Glomerular endothelial cell (primary cell): ENCODE measurements around the gene NXPH3. TPM values are rescaled to one million over a fixed set of nuclear protein-coding genes. Genes with fewer than 3 reads are reported as not detected.
"Not testable (repeated sequence)": the region's sequence is repeated elsewhere in the genome, so short reads cannot be mapped to it uniquely, and the experiment has no call there.

ENCODE experiments used
- DNase-seq: peaks from one replicate; pipeline ENCODE4 v3.0.0-alpha.2; 2011; ENCODE audit warnings: low read depth, low spot score; ENCODE audit errors: extremely low read depth
- total RNA-seq: library from RNA; depleted of rRNA; stranded (reverse); fragments of >200 nt; gene quantifications from 2 replicates; pipeline ENCODE4 v1.2.3, GENCODE V29; 2015

Gene NXPH3
- 0.63 and 3.9 TPM in 2 replicates for total RNA-seq

DNA sequence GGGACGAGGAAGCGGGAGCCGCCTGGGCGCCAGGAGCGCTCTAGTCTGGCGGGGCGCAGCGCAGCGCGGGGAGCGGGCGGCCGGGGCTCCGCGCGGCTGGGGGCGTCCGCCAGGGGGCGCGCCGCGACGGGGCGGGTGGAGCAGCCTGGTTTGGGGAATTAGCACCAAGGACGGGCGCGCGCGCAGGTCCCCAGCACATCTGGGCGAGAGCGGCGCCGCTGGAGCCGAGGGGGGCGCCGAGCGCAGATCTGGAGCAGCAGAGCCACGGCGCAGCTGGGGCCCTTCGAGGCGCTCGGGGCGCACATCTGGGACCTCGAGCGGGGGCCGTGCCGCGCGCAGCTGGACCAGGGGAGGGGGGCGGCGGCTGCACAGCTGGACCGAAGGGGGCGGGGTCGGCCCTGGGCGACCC is at the start of gene NXPH3:
Gene NXPH3, plus strand, starts transcription at position 193 of the 409 bp plus-strand sequence. CDS start 349 bp downstream, outside the sequence.
- no peak for DNase-seq

GRCh38 chr17:49527927-49528651 is 47.6 kb upstream of the NXPH3 start:
- DNase-seq, result no peak

DNA sequence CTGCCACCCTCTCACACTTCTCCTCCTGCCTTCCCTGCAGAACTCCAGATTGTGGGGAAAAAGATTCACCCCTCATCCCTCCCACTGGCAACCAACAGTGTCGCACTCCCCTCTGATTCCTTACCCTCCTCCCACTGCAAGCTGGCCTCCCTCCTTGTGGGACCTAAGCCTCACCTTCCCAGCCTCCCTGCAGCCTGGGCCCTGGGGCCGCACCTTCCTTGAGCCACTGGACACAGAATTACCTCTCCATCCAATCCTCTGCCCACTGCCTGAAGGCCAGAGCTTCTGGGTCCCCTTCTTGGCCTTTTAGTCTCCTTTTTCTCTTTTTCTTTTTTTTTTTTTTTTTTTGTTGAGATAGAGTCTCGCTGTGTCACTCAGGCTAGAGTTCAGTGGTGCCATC is 46.7 kb upstream of the NXPH3 start:
- no peak for DNase-seq

DNA sequence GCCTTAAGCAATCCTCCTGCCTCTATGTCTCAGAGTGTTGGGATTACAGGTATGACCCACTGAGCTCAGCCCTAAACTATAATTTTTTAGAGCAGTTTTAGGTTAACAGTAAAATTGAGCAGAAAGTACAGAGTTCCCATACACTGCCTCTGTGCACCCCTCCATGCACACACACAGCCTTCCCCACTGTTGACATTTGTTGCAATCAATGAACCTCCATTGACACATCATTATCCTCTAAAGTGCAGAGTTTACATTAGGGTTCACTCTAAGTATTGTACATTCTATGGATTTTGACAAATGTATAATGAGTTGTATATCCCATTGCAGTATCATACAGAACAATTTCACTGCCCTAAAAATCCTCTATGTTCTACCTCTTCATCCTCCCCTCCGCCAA is 45.6 kb upstream of the NXPH3 start:
- DNase-seq, result no peak

- DNase-seq, result no peak
These were observed 31.8 kb upstream of the NXPH3 start for GRCh38 chr17:49543860-49544259.

DNA sequence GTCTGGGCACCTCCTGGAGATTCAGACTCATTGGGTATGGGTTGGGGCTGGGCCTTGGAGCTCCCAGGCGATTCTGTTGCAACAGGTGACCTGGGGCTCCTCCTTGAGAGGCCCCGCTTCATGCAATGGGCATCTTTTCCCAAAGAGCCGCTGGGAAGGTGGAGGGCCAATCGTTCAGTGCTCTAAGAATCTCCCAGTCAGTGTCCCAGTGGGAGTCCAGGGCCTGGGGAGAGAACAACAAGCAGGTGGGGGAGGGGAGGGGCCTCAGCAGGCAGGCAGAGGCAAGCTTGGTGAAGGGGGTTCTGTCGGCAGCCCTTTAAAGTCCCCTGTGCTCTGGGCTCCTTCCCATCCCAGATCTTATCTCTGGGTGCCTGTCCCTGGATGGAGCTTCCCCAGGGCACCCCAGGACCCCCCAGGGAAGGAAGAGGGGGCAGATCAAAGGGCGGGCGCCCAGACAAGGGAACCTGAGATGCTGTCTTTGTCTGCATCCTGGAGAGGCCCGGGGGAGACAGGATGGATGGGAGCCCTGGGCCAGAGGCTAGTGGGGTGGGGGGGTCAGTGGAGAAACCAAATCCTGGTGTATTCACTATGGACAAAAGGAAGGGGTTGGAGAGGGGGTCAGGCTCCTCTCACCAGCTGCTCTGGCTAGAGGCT is 30.5 kb upstream of the NXPH3 start:
- no peak for DNase-seq

DNA sequence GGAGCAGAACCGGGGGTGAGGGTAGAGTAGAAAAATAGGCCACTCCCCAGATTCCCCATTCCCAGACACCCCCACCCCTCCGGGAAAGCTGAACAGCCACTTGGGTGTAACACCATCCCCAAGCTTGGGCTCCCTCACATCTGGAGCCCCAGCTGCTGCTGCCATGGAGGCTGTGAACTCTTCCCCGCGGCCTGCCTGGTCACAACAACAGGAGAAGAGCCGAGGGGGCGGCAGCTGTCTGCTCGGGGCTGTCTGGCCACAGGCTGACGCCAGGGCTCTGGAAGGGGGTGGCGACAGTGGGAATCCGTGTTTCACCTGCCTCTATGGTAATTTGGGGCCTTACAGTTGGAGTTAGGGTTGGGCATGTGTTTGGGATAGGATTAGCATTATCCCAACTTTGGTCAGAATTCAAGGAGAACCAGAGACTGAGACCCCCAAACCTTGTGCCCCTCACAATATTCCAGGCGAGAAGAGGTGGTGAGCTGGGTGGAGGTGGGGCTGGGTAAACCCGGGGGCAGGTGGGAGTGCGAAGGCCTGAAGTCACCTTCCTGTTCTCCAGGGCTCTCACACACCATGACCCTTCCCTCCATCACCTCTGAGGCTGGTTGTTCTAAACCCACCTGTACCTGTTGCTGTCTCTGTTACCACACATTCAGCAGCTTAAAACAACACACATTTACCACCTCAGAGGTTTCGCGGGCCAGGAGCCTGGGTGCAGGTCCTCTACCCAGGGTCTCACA is 29.7 kb upstream of the NXPH3 start:
- no peak for DNase-seq

DNA sequence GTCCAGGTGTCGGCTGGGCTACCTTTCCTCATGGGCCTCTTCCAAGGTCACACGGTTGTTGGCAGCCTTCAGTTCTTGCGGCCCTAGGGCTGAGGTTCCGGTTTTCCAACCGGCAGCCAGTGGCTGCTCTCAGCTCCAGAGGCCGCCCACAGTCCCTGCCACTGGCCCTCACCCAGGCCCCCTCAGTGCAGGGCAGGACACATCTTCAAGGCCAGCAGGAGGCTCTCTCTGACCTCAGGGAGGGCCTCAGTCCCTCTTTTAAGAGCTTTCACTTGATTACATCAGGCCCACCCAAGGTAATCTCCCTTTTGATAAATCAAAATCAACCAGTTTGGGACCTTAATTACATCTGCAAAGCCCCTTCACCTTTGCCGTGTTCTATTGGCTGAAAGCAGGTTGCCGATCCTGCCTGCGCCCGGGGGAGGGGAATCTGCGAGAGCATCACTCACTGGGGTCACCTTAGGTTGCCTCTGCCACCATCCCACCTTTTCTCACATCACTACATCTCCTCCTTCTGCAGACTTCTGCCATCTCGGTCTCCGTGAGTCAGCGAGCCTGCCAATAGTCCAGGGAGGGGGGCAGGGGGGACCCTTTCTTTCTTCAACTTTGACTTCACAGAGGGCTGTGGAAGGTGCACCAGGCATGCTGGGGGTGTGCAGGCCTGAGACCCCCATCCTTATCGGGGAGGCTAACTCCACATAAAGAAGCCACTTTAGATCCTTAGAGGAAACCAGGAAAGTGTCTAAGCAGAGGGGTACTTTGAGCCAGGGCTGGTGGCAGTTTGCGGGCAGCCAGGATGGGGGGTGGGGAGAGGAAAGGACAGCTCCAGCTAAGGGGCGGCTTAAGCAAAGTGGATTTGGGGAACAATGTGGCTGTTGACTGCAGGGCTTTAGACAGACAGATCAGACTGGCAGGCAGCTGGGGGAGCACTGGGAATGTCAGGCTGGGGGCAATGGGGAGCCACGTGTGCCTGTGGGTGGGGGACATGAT is 28.8 kb upstream of the NXPH3 start:
- DNase-seq, result no peak

GRCh38 chr17:49547566-49547965 is 28.1 kb upstream of the NXPH3 start:
- DNase-seq, result no peak

- DNase-seq, result no peak
These were observed 27.6 kb upstream of the NXPH3 start for GRCh38 chr17:49548051-49548505.

GRCh38 chr17:49548506-49549310 is 27.0 kb upstream of the NXPH3 start:
- no peak for DNase-seq

DNA sequence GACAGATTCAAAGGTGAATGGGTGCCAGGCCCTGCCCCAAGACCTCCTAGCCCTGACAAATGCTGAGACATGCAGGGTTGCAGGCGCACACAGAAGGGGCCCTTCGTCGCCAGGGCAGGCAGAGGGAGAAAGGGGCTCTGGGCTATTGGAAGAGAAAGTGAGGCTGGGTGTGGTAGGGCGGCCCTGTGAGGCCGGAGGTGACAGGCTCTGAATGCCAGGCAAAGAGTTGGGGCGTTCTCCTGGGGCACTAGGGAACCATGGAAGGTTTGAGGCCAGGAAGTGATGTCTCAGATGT is 26.4 kb upstream of the NXPH3 start:
- DNase-seq, result no peak

DNA sequence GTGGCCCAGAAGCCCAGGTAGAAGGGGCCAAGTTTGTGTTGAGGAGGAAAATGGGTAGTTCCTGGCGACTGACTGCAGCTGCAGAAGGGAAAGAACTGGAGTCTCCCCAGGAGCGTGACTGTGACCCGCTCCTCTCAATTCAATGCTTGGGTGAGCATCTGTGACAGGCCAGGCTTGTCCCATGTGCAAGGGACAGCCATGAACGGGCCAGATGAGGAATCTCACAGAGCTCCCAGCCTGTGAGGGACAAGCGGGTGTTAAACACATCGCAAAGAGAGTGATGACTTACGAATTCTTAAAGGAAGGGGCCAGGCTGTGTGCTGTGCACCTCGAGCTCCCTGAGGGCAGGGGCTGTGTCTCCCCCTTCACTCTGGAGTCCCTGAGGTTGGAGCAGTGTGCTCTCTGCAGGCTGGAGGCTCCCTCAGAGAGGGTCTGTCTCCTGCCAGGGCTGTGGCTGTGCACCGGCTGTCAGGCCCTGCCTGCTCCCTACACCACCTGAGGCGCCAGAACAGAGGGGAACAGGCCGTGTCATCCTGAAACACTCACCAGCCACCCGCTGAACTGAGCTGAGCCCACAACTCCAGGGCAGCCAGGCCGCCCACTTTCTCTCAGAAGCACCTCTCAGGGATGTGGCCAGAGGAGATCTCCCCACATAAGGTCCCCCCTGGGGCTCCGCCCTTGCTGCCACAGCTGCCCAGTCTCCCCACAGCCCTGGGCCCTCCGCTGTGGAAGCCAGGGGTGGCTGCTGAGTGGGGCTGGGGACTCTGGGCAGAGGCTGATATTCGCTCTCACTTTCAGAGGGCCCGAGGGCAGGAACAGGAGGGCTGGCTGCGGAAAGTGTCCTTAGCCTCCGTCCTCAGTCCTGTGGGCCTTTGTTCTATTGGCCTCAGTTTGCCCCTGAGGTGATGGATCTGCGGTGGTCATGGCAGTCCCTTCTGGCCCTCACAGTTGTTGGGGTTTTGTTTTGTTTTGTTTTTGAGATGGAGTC is 25.7 kb upstream of the NXPH3 start:
- no peak for DNase-seq

GRCh38 chr17:49550764-49551163 is 24.9 kb upstream of the NXPH3 start:
- not testable (repeated sequence) for DNase-seq

- no peak for DNase-seq
These were observed 24.2 kb upstream of the NXPH3 start for GRCh38 chr17:49551221-49552069.

GRCh38 chr17:49552070-49552751 is 23.5 kb upstream of the NXPH3 start:
- DNase-seq, result no peak

- no peak for DNase-seq
These were observed 21.9 kb upstream of the NXPH3 start for GRCh38 chr17:49553676-49554335.
